ENCODE data around the gene NRCAM.

NRCAM gene

GRCh38 chr7:108427766-108428165 is 28.5 kb downstream of the NRCAM start:
- DNase-seq (ENCODE audit: low read depth) = no peak
- no peak for TF ChIP-seq CTCF (IDR thresholded peaks at IDR 0.05; ENCODE audit: low read length, missing control alignments)

GRCh38 chr7:108425714-108426275 is 30.4 kb downstream of the NRCAM start:
- no peak for DNase-seq (ENCODE audit: low read depth)
- no peak for TF ChIP-seq CTCF (IDR thresholded peaks at IDR 0.05; ENCODE audit: low read length, missing control alignments)
- H3K4me3 ChIP-seq (replicated peaks; ENCODE audit: low read depth, low read length) = no peak overlapping the region

More at GRCh38 chr7:108427766-108428165, 28.5 kb downstream of the NRCAM start:
- H3K4me3 ChIP-seq (replicated peaks; ENCODE audit: low read depth, low read length) = no peak overlapping the region

- no peak overlapping the region for H3K4me3 ChIP-seq (replicated peaks; ENCODE audit: low read depth, low read length)
- TF ChIP-seq CTCF (IDR thresholded peaks at IDR 0.05; ENCODE audit: low read length, missing control alignments) = no peak
- no peak for DNase-seq (ENCODE audit: low read depth)
These were observed 32.2 kb downstream of the NRCAM start for GRCh38 chr7:108424013-108424412.

- no peak overlapping the region for H3K4me3 ChIP-seq (replicated peaks; ENCODE audit: low read depth, low read length)
- DNase-seq (ENCODE audit: low read depth) = no peak
- no peak for TF ChIP-seq CTCF (IDR thresholded peaks at IDR 0.05; ENCODE audit: low read length, missing control alignments)
These were observed 32.9 kb downstream of the NRCAM start for GRCh38 chr7:108423089-108423989.

- TF ChIP-seq CTCF (IDR thresholded peaks at IDR 0.05; ENCODE audit: low read length, missing control alignments) = no peak
- no peak for DNase-seq (ENCODE audit: low read depth)
- H3K4me3 ChIP-seq (replicated peaks; ENCODE audit: low read depth, low read length) = no peak overlapping the region
These were observed 34.4 kb downstream of the NRCAM start for GRCh38 chr7:108421720-108422331.

- H3K4me3 ChIP-seq (replicated peaks; ENCODE audit: low read depth, low read length) = no peak overlapping the region
- TF ChIP-seq CTCF (IDR thresholded peaks at IDR 0.05; ENCODE audit: low read length, missing control alignments) = no peak
- peak; percentile 71 for DNase-seq (ENCODE audit: low read depth)
These were observed 36.0 kb downstream of the NRCAM start for GRCh38 chr7:108419961-108420908.

Data from fibroblast of pulmonary artery (primary cell).